ENCODE data around the gene CRHBP.
"Not testable (repeated sequence)": the region's sequence is repeated elsewhere in the genome, so short reads cannot be mapped to it uniquely, and the experiment has no call there.

Gene CRHBP

GRCh38 chr5:76944638-76945037 lies 8.2 kb upstream of the CRHBP start:
- FAIRE-seq (no peak), DNase-seq (ENCODE audit: insufficient read length, low spot score) (no peak)
- no peak for TF ChIP-seq CTCF (IDR thresholded peaks at IDR 0.05; ENCODE audit: insufficient read depth, missing control alignments)

- not testable (repeated sequence) for FAIRE-seq; DNase-seq (ENCODE audit: insufficient read length, low spot score)
These were observed 7.6 kb upstream of the CRHBP start for GRCh38 chr5:76945238-76945637.

GRCh38 chr5:76946090-76946489 lies 6.8 kb upstream of the CRHBP start:
- DNase-seq (ENCODE audit: insufficient read length, low spot score), result no peak
- TF ChIP-seq CTCF (IDR thresholded peaks at IDR 0.05; ENCODE audit: insufficient read depth, missing control alignments), result no peak
- no peak for FAIRE-seq

GRCh38 chr5:76947082-76947503 lies 5.8 kb upstream of the CRHBP start:
- DNase-seq (ENCODE audit: insufficient read length, low spot score) (no peak), FAIRE-seq (no peak)
- no peak for TF ChIP-seq CTCF (IDR thresholded peaks at IDR 0.05; ENCODE audit: insufficient read depth, missing control alignments)

- TF ChIP-seq CTCF (IDR thresholded peaks at IDR 0.05; ENCODE audit: insufficient read depth, missing control alignments), result no peak
- no peak for FAIRE-seq
- no peak for DNase-seq (ENCODE audit: insufficient read length, low spot score)
These were observed 922 bp downstream of the CRHBP start for GRCh38 chr5:76953551-76954382.

GRCh38 chr5:76954383-76954763 lies 1.5 kb downstream of the CRHBP start:
- no peak for FAIRE-seq
- no peak for TF ChIP-seq CTCF (IDR thresholded peaks at IDR 0.05; ENCODE audit: insufficient read depth, missing control alignments)
- no peak for DNase-seq (ENCODE audit: insufficient read length, low spot score)

GRCh38 chr5:76956033-76956432 lies 3.2 kb downstream of the CRHBP start:
- no peak for TF ChIP-seq CTCF (IDR thresholded peaks at IDR 0.05; ENCODE audit: insufficient read depth, missing control alignments)
- FAIRE-seq (peak; percentile 78), DNase-seq (ENCODE audit: insufficient read length, low spot score) (peak; percentile 58)
